IMR-90 (cell line): Measurements from ENCODE around the gene TTC3. TPM values are rescaled to one million over a fixed set of nuclear protein-coding genes. Genes with fewer than 3 reads are reported as not detected.
A peak's percentile ranks its signal among the peaks of the same experiment; 100 is the strongest.

Source experiments
- ATAC-seq: fragments of 200-7000 bp; cut with Tn5 transposase; 2 replicates; pipeline ENCODE4 v1.9.1; 2020; ENCODE audit warnings: low read depth, mild to moderate bottlenecking, moderate library complexity
- BruUV-seq: library from RNA; stranded (reverse); fragments of 400-500 nt; replicated peaks from 2 replicates; lab custom pipeline; 2021; lab: Mats Ljungman, UMichigan
- CTCF ChIA-PET: fragments of 300-600 bp; formaldehyde crosslinking; extraction: SDS; loops from one replicate; lab custom pipeline; 2021; ENCODE audit warnings: antibody characterized with exemption; lab: Yijun Ruan, JAX
- POLR2A ChIA-PET: fragments of 300-600 bp; sonication (Branson Sonifier 250); formaldehyde crosslinking; loops from one replicate; lab custom pipeline; 2022; ENCODE audit warnings: antibody characterized with exemption; ENCODE audit not compliant: unreplicated experiment; lab: Charles Lee
- DNase-seq: peaks from one replicate; pipeline ENCODE4 v3.0.0; 2013
- H2AFZ ChIP-seq: replicated peaks from 2 replicates; pipeline ENCODE3; 2013; ENCODE audit warnings: low read length, mild to moderate bottlenecking; ENCODE audit not compliant: poor library complexity
- H2AK5ac ChIP-seq: 2 replicates; pipeline ENCODE4 v1.6.1; 2013; ENCODE audit warnings: low read depth, low read length, inconsistent platforms
- H2AK9ac ChIP-seq: replicated peaks from 2 replicates; pipeline ENCODE3; 2013; ENCODE audit warnings: mild to moderate bottlenecking, low read depth, low read length, moderate library complexity; ENCODE audit not compliant: poor library complexity
- H2BK120ac ChIP-seq: 2 replicates; pipeline ENCODE4 v1.6.1; 2013; ENCODE audit warnings: low read depth, low read length, inconsistent platforms
- H2BK15ac ChIP-seq: 3 replicates; pipeline ENCODE4 v1.6.1; 2013; ENCODE audit warnings: low read depth, low read length, inconsistent platforms
- H2BK20ac ChIP-seq: 2 replicates; pipeline ENCODE4 v1.6.1; 2013; ENCODE audit warnings: low read depth, mild to moderate bottlenecking, inconsistent platforms, low read length, moderate library complexity
- H2BK5ac ChIP-seq: 2 replicates; pipeline ENCODE4 v1.6.1; 2013; ENCODE audit warnings: mild to moderate bottlenecking, low read depth, low read length, inconsistent platforms; ENCODE audit not compliant: poor library complexity, severe bottlenecking
- H3K14ac ChIP-seq: replicated peaks from 2 replicates; pipeline ENCODE4 v1.6.1; 2013; ENCODE audit warnings: low read depth, low read length, inconsistent platforms
- H3K18ac ChIP-seq: 2 replicates; pipeline ENCODE4 v1.6.1; 2013; ENCODE audit warnings: low read depth, low read length, control low read depth
- H3K23ac ChIP-seq: 2 replicates; pipeline ENCODE4 v1.6.1; 2013; ENCODE audit warnings: low read depth, low read length, inconsistent platforms
- H3K27ac ChIP-seq: 2 replicates; pipeline ENCODE4 v1.5.1; 2013; ENCODE audit warnings: mild to moderate bottlenecking, control low read depth, low read length; ENCODE audit not compliant: insufficient read depth
- H3K27me3 ChIP-seq: 2 replicates; pipeline ENCODE4 v1.6.1; 2013; ENCODE audit warnings: low read length; ENCODE audit not compliant: control insufficient read depth, insufficient read depth
- H3K36me3 ChIP-seq: 2 replicates; pipeline ENCODE4 v1.6.1; 2013; ENCODE audit warnings: low read length, mixed read lengths; ENCODE audit not compliant: control insufficient read depth, insufficient read depth
- H3K4ac ChIP-seq: 2 replicates; pipeline ENCODE4 v1.6.1; 2013; ENCODE audit warnings: low read depth, low read length, inconsistent platforms
- H3K4me1 ChIP-seq: 2 replicates; pipeline ENCODE4 v1.6.1; 2013; ENCODE audit warnings: low read length, mixed read lengths; ENCODE audit not compliant: control insufficient read depth, insufficient read depth
- H3K4me2 ChIP-seq: 2 replicates; pipeline ENCODE4 v1.6.1; 2013; ENCODE audit warnings: low read depth, mild to moderate bottlenecking, control low read depth, low read length, moderate library complexity
- H3K4me3 ChIP-seq: 2 replicates; pipeline ENCODE4 v1.5.1; 2013; ENCODE audit warnings: low read depth, mild to moderate bottlenecking, control low read depth, low read length, moderate library complexity; ENCODE audit not compliant: insufficient read depth
- H3K56ac ChIP-seq: 2 replicates; pipeline ENCODE4 v1.6.1; 2013; ENCODE audit warnings: low read length, inconsistent platforms; ENCODE audit not compliant: insufficient read depth; ENCODE audit errors: extremely low read depth
- H3K79me1 ChIP-seq, 2 experiments: 2 replicates each; pipeline ENCODE4 v1.6.1; 2013; ENCODE audit warnings: low read length in 2 of 2, inconsistent platforms in 1 of 2, low read depth in 1 of 2
- H3K9ac ChIP-seq: 2 replicates; pipeline ENCODE4 v1.6.1; 2013; ENCODE audit warnings: low read depth, low read length, control low read depth
- H3K9me1 ChIP-seq: 2 replicates; pipeline ENCODE4 v1.6.1; 2013; ENCODE audit warnings: low read length, inconsistent platforms; ENCODE audit not compliant: insufficient read depth
- H3K9me3 ChIP-seq: 2 replicates; pipeline ENCODE4 v1.6.1; 2013; ENCODE audit warnings: low read length; ENCODE audit not compliant: control insufficient read depth, insufficient read depth
- H4K20me1 ChIP-seq: 2 replicates; pipeline ENCODE4 v1.6.1; 2013; ENCODE audit warnings: low read length, inconsistent platforms; ENCODE audit not compliant: insufficient read depth
- H4K5ac ChIP-seq: 2 replicates; pipeline ENCODE4 v1.6.1; 2013; ENCODE audit warnings: mild to moderate bottlenecking, low read depth, low read length, control low read depth
- H4K8ac ChIP-seq, 2 experiments: 2 replicates each; pipeline ENCODE4 v1.6.1; 2013; ENCODE audit warnings: low read depth in 2 of 2, low read length in 2 of 2, control low read depth in 1 of 2, inconsistent platforms in 1 of 2
- H4K91ac ChIP-seq: 2 replicates; pipeline ENCODE4 v1.6.1; 2013; ENCODE audit warnings: low read depth, low read length, inconsistent platforms; ENCODE audit not compliant: insufficient read depth
- BHLHE40 ChIP-seq: fragments of 150-350 bp; IDR thresholded peaks from 2 replicates; pipeline ENCODE4 v1.6.1; 2016; ENCODE audit warnings: mild to moderate bottlenecking, low read depth, low read length
- CEBPB ChIP-seq: IDR thresholded peaks from 2 replicates; pipeline ENCODE4 v1.6.1; 2012; ENCODE audit warnings: low read depth, low read length, improper control_type of control experiment
- CHD1 ChIP-seq: IDR thresholded peaks from 2 replicates; pipeline ENCODE4 v1.6.1; 2012; ENCODE audit warnings: low read depth, low read length, improper control_type of control experiment
- CTCF ChIP-seq: conservative IDR thresholded peaks from 2 replicates; pipeline ENCODE4 v1.5.1; 2012; ENCODE audit warnings: mild to moderate bottlenecking, low read depth, low read length, improper control_type of control experiment
- ELK1 ChIP-seq: fragments of 150-350 bp; IDR thresholded peaks from 2 replicates; pipeline ENCODE4 v1.6.1; 2016; ENCODE audit warnings: low read depth, mild to moderate bottlenecking, low read length, moderate library complexity, borderline replicate concordance
- FOS ChIP-seq: fragments of 150-350 bp; IDR thresholded peaks from 2 replicates; pipeline ENCODE4 v1.6.1; 2016; ENCODE audit warnings: low read depth, low read length
- MAFK ChIP-seq: IDR thresholded peaks from 2 replicates; pipeline ENCODE4 v1.6.1; 2012; ENCODE audit warnings: low read depth, low read length, improper control_type of control experiment
- MAZ ChIP-seq: IDR thresholded peaks from 2 replicates; pipeline ENCODE4 v1.6.1; 2012; ENCODE audit warnings: low read depth, mild to moderate bottlenecking, low read length, improper control_type of control experiment, moderate library complexity, borderline replicate concordance
- MXI1 ChIP-seq: IDR thresholded peaks from 2 replicates; pipeline ENCODE4 v1.6.1; 2012; ENCODE audit warnings: low read depth, mild to moderate bottlenecking, low read length, moderate library complexity, borderline replicate concordance
- NFE2L2 ChIP-seq: fragments of 150-350 bp; IDR thresholded peaks from 2 replicates; pipeline ENCODE4 v1.6.1; 2016; ENCODE audit warnings: low read depth, mild to moderate bottlenecking, low read length
- POLR2A ChIP-seq: IDR thresholded peaks from 2 replicates; pipeline ENCODE4 v1.6.1; 2012; ENCODE audit warnings: mild to moderate bottlenecking, low read depth, low read length
- RAD21 ChIP-seq: IDR thresholded peaks from 2 replicates; pipeline ENCODE4 v1.6.1; 2012; ENCODE audit warnings: low read length, improper control_type of control experiment
- RCOR1 ChIP-seq: IDR thresholded peaks from 2 replicates; pipeline ENCODE4 v1.6.1; 2012; ENCODE audit warnings: mild to moderate bottlenecking, low read length, improper control_type of control experiment; ENCODE audit not compliant: insufficient replicate concordance
- RFX5 ChIP-seq: IDR thresholded peaks from 2 replicates; pipeline ENCODE4 v1.8.0; 2012; ENCODE audit warnings: low read depth, mild to moderate bottlenecking, low read length, moderate library complexity
- SMC3 ChIP-seq: fragments of 150-350 bp; IDR thresholded peaks from 2 replicates; pipeline ENCODE4 v1.6.1; 2016; ENCODE audit warnings: low read depth, mild to moderate bottlenecking, antibody characterized with exemption, low read length, moderate library complexity
- WGBS, 2 experiments: methylation state at CpG; one replicate each; pipeline versions ENCODE4 v1.1.5 to v1.1.7; 2013; ENCODE audit warnings: missing lambda C conversion rate in 2 of 2; ENCODE audit not compliant: insufficient read length in 1 of 2; ENCODE audit errors: extremely low coverage in 2 of 2; 5-methylcytosine and 5-hydroxymethylcytosine counted together
- dilution Hi-C: fragments of 300-500 bp; cut with HindIII; formaldehyde crosslinking; loops from one replicate; pipeline ENCODE4 v1.14.3; 2018; ENCODE audit warnings: low sequenced_read_pairs; ENCODE audit not compliant: unreplicated experiment
- in situ Hi-C: fragments of 300-500 bp; cut with MboI; formaldehyde crosslinking; loops from 3 replicates; pipeline ENCODE4 v1.14.3; 2019; ENCODE audit warnings: low sequenced_read_pairs, inconsistent platforms, mixed read lengths
- intact Hi-C: fragments of 100-400 bp; cut with micrococcal nuclease; formaldehyde crosslinking; loops from 2 replicates; pipeline ENCODE4 v1.10.0; 2022
- polyA plus RNA-seq, 3 experiments: library from polyadenylated mRNA; depleted of rRNA; stranded (reverse); fragments of >200 nt; gene quantifications; 2 replicates each; pipeline ENCODE4 v1.2.3, GENCODE V29; 2012; ENCODE audit warnings: low replicate concordance in 1 of 3
- total RNA-seq: library from RNA; depleted of rRNA; stranded (reverse); fragments of >200 nt; gene quantifications from 2 replicates; pipeline ENCODE4 v1.2.3, GENCODE V29; 2012

TTC3 gene
- total and polyA plus RNA-seq, 2 of the 4 experiments (the other 2 are of a cell fraction): 96.7 to 293 TPM

DNA sequence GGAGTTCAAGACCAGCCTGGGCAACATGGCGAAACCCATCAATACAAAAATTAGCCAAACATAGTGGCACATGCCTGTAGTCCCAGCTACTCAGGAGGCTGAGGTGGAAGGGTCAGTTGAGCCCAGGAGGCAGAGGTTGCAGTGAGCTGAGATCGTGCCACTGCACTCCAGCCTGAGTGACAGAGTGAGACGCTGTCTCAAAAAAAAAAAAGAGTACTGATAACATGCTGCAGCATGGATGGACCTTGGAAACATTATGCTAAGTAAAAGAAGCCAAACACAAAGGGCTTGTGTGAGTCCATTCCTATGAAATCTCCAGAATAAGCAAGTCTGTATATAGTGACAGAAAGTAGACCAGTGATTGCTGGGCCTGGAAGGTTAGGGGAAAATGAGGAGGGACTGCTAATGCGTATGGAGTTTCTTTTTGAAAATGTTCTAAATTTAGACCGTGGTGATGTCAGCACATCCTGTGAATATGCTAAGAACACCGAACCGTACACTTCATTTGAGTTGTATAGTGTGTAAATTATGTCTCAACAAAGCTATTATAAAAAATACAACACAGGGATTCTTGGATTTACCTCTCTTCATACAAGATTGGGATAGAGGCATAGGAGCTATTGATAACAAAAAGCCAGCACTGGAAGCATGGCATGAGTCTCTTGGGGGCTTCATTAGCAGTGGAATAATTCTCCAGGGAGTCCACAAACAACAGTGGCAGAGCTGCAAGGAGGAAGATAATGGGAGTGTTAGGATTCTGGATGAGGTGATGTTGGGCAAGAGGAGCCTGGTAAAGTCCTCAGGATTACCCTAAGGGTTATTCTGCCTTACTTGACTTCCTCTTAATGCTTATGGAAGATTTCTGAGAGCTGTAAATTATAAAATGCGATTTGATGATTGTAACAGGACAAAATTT is 73.5 kb downstream of the TTC3 start:
- Histone ChIP-seq H2BK5ac (no peak overlapping the region), H3K79me1 (peaks cover 16 to 29% of the 10 kb centered on the region in 2 experiments), H4K8ac (no peak overlapping the region), H3K9me1 (0 out of 2 replicates have a peak, but pooled peaks cover 2% of the 10 kb centered on the region), H3K23ac (peak overlapping the region; percentile 17; the same call in 1 of the 2 replicates), H3K4me3 (no peak overlapping the region), H3K27ac (peak overlapping the region; percentile 27; the same call in 1 of the 2 replicates), H3K4me1 (peaks cover 8% of the 10 kb centered on the region), H3K9ac (no peak overlapping the region), H3K27me3 (no peaks in the 10 kb centered on the region), H3K14ac (no peak overlapping the region), H2BK15ac (peak overlapping the region; percentile 43; the same call in 1 of the 3 replicates), H3K4me2 (no peak overlapping the region), H3K56ac (no peak overlapping the region), H4K20me1 (no peaks in the 10 kb centered on the region), H4K91ac (no peak overlapping the region), H3K18ac (no peak overlapping the region; the same call in 1 of the 2 replicates), H3K36me3 (peaks cover 29% of the 10 kb centered on the region), H2BK20ac (no peak overlapping the region), H3K4ac (peak overlapping the region; percentile 31; the same call in 1 of the 2 replicates), H2AK9ac (no peak overlapping the region), H2AFZ (no peak overlapping the region), H2BK120ac (no peak overlapping the region), H3K9me3 (no peaks in the 10 kb centered on the region), H4K5ac (no peak overlapping the region), H2AK5ac (no peak overlapping the region; the same call in 1 of the 2 replicates)
- ATAC-seq: no peak
- CTCF ChIA-PET: no interaction called here
- peak; percentile 39 for DNase-seq
- no TSS peak for BruUV-seq
- POLR2A ChIA-PET: no interaction called here
- intact Hi-C loops (no loop called here), dilution Hi-C loops (no loop called here), in situ Hi-C loops (no loop called here)
- 60% methylated on average over 1 of the region's 8 CpGs; no CpG with 5 or more reads in 1 of the 2 experiments for WGBS, 2 experiments
- no peak for TF ChIP-seq POLR2A
- TF ChIP-seq CHD1: no peak
- TF ChIP-seq RFX5: no peak
- no peak for TF ChIP-seq CTCF
- TF ChIP-seq MAFK: no peak
- no peak for TF ChIP-seq SMC3
- TF ChIP-seq ELK1: no peak
- TF ChIP-seq MAZ: no peak
- no peak for TF ChIP-seq RCOR1
- no peak for TF ChIP-seq NFE2L2
- no peak for TF ChIP-seq FOS
- TF ChIP-seq BHLHE40: no peak
- no peak for TF ChIP-seq MXI1
- TF ChIP-seq CEBPB: no peak
- no peak for TF ChIP-seq RAD21
